Suppressor macrophage (primary cell): ENCODE results near the gene RLBP1.

Source experiments
- DNase-seq, 4 experiments: peaks; one replicate each; pipeline ENCODE4 v3.0.0-alpha.2; 2020 to 2022

The RLBP1 gene

DNA sequence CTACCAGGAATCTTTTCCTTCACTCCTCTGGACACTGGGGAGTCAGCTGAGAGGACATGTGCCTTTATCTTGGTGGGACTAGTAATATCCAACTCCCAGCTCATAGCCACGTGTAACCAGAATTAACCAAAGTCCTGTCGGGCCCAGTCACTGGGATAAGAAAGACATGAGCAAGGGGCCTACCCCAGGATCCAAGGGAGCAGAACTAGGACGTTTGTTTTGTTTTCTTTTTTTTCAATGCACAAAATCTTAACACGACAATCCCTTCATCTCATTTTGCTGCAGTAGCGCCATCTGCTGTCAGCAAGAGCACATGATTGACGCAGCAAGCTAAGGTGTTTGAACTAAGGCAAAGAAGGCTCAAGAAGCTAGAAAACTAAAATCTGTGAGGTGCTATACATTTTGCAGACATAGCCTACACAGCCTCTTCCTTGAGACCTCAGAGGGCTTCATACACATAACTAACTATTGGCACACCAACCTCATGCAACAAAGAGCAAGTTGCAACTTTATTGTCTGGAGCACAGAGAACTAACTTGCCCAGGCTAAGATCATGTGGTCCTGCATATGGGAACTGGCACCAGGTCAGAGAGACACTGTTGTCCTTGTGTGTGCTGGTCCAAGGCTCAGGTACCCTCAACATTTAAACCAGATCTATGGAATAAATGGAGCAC lies 43.6 kb downstream of the RLBP1 start:
- peak; percentile 62 to 86 (median 74) for DNase-seq

DNA sequence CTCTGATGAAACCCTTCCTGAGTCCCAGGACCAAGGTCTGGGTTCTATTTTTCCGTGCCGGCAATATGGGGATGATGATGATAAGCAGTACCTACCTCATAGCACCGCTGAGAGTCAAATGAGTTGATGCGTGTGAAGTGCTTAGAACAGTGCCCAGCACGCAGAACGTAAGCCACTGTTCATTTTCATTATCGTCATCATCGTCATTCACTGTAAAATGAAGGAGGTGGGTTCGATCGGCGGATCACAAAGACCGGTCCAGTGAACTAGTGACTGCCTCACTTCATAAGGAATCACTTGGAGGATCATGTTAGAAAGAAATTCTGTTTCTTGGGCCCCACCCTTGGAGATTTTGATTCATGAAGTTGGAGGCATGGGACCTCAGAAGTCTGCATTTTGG lies 44.3 kb downstream of the RLBP1 start:
- no peak for DNase-seq

DNA sequence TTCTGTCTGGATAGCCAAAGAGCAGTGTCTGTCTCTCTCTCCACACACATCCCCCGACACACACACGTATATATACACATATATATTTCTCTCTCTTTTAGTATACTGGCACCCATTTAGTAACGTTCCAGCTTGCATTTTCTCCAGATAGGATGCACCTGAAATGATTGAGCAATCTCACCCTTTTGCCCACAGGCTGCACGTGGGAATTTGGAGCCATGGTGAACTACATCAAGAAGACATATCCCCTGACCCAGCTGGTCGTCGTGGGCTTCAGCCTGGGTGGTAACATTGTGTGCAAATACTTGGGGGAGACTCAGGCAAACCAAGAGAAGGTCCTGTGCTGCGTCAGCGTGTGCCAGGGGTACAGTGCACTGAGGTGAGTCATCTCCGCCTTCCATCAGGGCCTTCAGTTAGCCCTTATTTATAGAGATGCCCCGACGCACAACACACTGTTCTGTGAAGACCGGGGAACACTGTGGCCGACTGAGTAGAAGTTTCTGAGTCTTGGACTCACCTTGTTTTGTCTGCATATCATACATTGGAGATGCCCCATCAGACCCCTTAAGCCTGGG lies 45.7 kb downstream of the RLBP1 start:
- no peak for DNase-seq

DNA sequence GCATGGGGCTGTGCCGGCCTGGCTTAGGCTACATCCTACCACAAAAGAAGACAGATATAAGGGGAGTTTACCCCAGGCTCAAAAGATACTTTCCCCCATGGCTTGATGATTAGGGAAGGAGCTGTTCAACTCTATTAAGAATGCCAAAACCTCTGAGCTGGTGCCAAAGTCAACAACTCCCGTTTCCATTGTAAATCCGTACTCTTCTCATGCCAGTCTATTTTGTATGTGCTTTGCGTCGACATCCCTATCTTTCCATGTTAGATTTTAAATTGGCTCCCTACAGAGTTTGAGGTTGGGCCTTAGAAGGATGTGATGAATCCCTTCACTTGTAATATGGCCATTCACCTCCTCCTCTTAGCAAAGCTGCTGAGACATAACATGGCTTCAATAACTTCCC lies 46.9 kb downstream of the RLBP1 start:
- no peak for DNase-seq

DNA sequence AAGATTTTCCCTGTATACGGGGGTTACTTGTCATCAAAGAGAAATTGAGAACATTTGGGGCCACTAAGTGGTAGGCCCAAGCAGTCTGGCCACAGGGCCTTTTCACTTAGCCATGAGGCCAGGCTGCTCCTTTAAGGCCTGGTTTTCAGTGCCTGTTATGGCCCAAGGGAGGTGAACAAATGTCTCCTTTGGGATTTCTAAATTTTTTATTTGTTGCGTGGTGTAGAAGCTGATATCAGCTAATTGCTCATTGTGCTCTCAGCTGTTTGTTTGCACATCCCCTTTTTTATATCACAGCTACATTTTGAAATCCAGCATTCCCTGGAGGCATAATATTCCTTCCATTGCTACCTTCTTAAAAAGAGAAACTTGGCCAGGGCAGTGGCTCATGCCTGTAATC lies 48.5 kb downstream of the RLBP1 start:
- DNase-seq, result no peak

DNA sequence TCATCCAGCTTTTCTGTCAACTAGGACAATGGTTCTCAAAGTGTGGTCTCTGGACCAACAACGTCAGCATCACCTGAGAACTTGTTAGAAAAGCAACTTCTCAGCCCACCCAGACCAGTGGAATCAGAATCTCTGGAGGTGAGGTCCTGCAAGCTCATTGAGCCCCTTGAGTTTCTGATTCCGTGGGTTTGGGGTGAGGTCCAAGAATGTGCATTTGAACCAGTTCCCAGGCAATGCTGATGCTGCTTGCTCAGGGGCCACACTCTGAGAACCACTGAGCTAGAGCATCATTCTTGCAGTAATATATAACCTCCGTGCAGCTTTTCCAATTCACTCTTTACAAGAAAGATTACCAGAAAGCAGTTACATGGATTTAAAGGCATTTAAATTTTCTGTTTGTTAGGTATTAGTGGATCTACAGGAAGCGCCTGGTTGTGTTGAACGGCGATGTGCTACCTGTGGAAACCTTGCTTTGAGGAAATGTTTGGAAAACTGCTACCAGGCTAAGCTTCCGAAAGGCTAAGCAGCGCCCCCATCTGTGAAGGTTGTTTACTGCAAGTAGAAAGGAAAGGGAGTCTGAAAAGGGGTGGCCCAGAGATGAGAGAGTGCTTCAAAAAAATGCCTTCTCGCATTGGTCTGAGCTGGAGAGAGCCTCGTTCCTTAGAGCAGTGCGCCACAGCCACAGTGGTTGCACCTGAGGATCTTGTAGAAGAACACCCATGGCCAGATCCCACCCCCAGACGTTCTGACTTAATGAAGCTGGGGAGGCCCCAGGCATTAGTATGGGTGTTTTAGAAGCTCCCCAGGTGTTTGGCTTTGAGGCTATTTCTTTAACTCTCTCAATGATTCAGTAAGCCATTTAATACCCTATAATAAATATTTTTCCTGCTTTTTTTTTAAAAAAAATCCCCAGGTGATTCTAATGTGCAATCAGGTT lies 50.0 kb downstream of the RLBP1 start:
- DNase-seq, result peak; percentile 53 to 70 (median 64)

DNA sequence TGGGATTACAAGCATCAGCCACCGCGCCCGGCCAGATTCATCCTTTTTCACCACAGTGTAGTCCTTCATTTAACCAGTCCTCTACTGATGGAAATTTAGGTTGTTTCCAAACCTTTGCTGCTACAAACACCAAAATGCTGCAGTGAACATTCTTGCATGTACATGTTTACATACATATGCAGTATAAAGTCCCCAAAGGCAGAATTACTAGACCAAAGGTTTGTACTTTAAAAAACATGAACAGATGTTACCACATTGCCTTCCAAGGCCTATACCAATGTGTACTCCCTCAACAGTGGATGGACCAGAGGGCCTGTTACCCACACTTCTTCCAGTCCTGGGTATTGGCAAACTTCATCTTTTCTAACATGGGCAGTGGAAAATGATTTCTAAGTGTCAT lies 51.0 kb downstream of the RLBP1 start:
- DNase-seq, result no peak

DNA sequence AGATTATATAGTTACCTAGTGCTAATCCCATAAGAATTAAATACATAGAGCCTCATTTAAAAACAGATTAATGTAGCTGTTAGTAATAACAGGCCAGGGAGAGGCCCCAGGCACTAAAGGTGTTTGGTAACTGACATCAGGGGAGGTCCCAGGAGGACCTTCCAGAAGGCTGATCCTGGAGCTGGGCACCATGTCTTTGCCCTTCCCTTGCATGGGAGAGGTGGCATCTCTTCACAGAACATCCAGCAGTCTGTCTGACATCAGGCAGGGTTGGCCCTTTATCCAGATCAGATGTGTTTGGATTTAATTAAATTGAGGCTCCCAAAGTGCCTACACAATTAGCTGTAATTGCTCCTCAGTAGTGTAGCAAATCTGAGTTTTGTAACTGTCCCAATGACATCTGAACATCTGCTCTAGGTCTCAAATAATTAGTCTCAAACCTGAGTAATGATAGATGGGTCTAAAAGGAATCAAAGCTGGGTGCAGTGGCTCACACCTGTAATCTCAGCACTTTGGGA lies 53.0 kb downstream of the RLBP1 start:
- DNase-seq, result no peak

DNA sequence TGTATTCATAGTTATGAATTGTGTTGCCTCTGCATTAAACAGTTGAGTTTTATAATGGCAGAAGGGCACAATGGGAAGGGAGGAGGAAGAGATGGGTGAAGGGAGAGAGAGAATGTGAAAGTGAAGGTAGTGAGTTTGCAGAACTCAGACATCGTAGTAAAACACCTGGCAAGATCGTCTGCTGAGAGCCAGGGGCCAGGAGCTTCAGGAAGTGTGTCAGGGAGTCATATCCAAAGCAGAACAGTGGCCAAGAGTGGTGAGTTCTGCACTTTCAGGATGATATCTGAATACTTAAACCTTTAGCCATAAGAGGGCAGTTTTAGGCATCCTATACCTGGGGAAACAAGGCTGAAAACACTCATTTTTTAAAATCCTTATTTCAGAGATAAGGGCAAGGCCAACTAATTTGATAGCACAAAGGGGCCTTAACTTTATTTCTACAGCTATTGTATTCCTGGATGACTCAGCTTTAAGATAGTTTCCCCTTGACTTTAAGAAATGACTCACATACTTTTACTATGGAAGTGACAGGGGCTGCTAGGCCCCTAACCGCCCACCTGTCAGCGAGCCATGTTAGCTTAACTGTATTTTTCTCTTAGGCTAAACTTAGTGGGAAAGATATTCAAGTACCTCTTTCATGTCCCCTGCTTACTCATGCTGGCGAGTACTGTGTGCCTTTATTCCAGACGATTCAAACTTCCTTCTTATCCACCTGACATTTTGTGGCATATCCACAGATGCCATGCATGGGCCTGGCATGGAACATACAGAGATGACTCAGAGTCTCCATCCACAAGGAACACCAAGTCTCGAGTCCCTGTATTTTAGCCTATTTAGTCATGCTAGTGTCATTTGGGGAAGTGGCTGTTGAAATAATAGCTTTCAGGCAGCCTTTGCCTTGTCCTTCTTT lies 53.9 kb downstream of the RLBP1 start:
- DNase-seq, result peak; percentile 79 to 94 (median 82)

DNA sequence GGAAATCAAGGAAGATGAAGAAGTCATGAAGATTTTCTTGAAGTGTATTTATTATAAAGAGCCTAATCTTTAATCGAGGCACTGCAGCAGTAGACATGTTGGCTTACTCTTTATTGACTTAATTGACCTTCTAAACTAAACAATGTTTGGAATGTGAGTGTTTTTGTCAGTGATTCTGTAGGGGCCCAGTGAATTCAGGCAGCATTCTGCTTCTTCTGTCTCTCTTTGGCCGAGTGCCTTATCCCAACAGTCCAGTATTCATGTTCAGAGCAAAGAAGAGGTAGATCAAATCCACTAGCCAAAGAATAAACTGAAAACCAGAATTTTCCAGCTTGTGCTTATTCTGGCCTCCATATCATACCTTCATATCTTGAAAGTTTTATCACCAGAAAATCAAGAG lies 55.7 kb downstream of the RLBP1 start:
- no peak for DNase-seq

DNA sequence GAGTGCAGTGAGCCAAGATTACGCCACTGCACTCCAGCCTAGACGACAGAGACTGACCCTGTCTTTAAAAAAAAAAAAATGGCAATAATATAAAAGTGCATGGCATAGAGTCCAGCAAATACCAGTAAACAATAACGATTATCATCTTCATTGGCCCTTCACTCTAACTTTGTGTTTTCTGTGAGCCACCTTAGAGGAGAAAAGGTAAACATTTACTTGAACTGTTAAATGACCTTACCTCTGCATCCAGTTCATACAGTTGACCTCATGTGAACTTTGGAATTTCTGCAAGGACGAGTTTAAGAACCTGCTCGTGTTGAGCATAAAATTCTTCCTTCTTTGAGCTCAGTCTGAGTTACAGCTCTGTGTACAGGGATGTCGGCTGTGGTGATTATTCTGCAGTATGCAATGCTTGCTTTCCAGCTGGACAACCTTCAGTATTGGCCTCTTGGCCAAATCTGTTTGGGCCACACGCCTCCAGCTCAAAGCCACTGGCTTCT lies 56.6 kb downstream of the RLBP1 start:
- DNase-seq, result no peak

DNA sequence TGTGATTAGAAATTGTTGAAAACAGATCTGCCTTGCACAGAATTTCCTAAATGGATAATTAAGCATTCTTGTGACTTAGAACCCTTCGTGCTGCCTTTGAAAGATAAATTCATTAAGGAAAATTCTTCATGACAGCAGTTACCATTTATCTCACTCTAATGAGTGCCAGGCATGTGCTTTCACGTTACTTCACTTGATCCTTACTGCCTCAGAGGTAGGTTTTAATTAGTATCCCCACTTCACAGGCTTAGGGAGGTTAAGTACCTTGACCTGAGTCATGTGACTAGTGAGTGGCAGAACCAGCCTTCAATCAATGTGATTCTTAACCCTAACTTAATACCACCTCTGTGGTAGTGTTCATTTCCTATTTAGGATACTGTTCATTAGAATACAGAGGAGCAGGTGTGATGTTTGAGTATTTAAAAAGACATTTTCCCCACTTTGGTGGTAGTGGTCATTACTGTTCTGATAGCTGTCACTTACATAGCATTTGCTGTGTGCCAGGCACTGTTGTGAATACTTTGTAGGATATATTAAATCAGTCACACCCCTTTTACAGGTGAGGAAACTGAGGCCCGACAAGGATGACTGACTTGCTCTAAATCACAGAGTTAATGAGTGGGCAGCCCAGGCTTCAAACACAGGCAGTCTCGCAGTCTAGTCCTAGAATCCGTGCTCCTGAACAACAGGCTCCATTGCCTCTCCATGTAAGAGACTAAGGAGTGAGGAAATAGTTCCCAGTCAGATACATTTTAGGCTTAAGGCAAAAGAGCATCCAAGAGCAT lies 57.9 kb downstream of the RLBP1 start:
- no peak for DNase-seq

DNA sequence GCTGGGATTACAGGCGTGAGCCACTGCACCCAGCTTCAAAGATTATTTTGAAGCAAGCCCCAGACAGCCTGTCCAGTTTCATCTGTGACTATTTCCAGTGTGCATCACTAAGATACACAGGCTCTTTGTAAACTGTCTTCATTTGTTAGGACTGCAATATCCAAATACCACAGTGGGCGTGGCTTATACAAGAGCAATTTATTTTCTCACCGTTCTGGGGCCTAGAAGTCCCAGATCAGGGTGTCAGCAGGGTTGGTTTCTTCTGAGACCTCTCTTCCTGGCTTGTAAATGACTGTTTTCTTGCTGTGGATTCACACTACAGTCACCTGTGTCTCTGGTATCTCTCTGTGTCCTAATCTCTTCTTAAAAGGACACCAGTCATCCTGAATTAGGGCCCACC lies 59.7 kb downstream of the RLBP1 start:
- no peak for DNase-seq
